ENCODE data around the gene TRANK1. TPM values are rescaled to one million over a fixed set of nuclear protein-coding genes. Genes with fewer than 3 reads are reported as not detected.

TRANK1 gene
- total and polyA plus RNA-seq, 2 of the 8 experiments (the other 6 are each of a cell fraction or from before 2014, with no cell fraction given): 2.9 to 8.8 TPM

DNA sequence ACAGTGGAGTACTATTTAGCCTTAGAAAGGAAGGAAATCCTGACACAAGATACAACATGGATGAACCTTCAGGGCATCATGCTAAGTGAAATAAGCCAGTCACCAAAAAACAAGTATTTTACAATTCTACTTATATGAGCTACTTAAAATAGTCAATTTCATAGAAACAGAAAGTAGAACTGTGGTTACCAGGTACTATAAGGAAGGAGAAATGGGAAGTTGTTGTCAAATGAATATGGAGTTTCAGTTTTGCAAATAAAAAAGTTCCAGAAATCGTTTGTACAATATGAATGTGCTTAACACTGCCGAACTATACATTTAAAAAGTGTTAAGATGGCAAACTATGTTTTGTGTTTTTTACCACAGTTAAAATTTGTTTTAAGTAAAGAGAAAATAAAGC is 26.8 kb downstream of the TRANK1 start:
- H3K18ac ChIP-seq (ENCODE audit: extremely low read depth, low read length): no peak overlapping the region
- H3K4ac ChIP-seq (replicated peaks; ENCODE audit: insufficient read length, low read depth, low read length): no peak overlapping the region
- no peak overlapping the region for H2BK120ac ChIP-seq (replicated peaks; ENCODE audit: low read depth, low read length)
- no peaks in the 10 kb centered on the region for H3K9me3 ChIP-seq (ENCODE audit: insufficient read depth in 2 of 2, low read depth in 1 of 2, low read length in 1 of 2)
- no peak overlapping the region for H4K8ac ChIP-seq (ENCODE audit: extremely low read depth, insufficient read depth, low read length)
- no peak overlapping the region for H3K4me3 ChIP-seq (ENCODE audit: extremely low read depth in 1 of 4, insufficient read depth in 2 of 4, low read depth in 3 of 4, low read length in 4 of 4)
- no peak overlapping the region for H2AFZ ChIP-seq (ENCODE audit: low read length)
- no peak overlapping the region for H2BK12ac ChIP-seq (ENCODE audit: low read depth, low read length)
- ChIA-PET POLR2A (ENCODE audit: partially characterized antibody) (interaction anchor here (0.6 kb wide), 1 partner anchor 296 kb away, joined by 5 read pairs; no protein-coding TSS in a partner anchor), CTCF (ENCODE audit: partially characterized antibody) (interaction anchor here (1.0 to 2.8 kb wide), 3 partner anchors 10 to 40 kb away, joined by 3 to 14 read pairs (median 4); no protein-coding TSS in a partner anchor)
- H3K23me2 ChIP-seq (ENCODE audit: low read depth, low read length): no peaks in the 10 kb centered on the region
- TF ChIP-seq RXRA (IDR thresholded peaks at IDR 0.05; ENCODE audit: insufficient read depth, low read depth, low read length): no peak
- TF ChIP-seq POU5F1 (IDR thresholded peaks at IDR 0.05; ENCODE audit: low read depth, low read length): no peak
- no peak for TF ChIP-seq SIRT6 (IDR thresholded peaks at IDR 0.05; ENCODE audit: low read length)
- no peak for TF ChIP-seq NRF1 (IDR thresholded peaks at IDR 0.05; ENCODE audit: low read depth, low read length)
- TF ChIP-seq HDAC6 (IDR thresholded peaks at IDR 0.05; ENCODE audit: low read depth, low read length): no peak
- TF ChIP-seq CHD2 (IDR thresholded peaks at IDR 0.05; ENCODE audit: low read length): no peak
- TF ChIP-seq POLR2AphosphoS5 (IDR thresholded peaks at IDR 0.05; ENCODE audit: low read depth, low read length): no peak
- no peak for TF ChIP-seq GABPA (IDR thresholded peaks at IDR 0.05; ENCODE audit: borderline replicate concordance, insufficient read depth, low read length)
- no peak for TF ChIP-seq CTBP2 (IDR thresholded peaks at IDR 0.05; ENCODE audit: borderline replicate concordance, insufficient read depth, insufficient read length, low read length)
- DNase-seq (ENCODE audit: low read depth in 1 of 2, low spot score in 2 of 2): no peak
- H3K27ac ChIP-seq (ENCODE audit: low read depth, low read length): no peak overlapping the region
- H4K5ac ChIP-seq (ENCODE audit: insufficient read length, low read depth, low read length): no peak overlapping the region
- H3K9ac ChIP-seq (replicated peaks in 1 of 4; ENCODE audit: extremely low read depth in 1 of 4, low read depth in 3 of 4, low read length in 3 of 4): no peak overlapping the region
- H3K23ac ChIP-seq (ENCODE audit: insufficient read length): no peak overlapping the region
- H2BK20ac ChIP-seq (ENCODE audit: low read length): no peak overlapping the region
- H3K36me3 ChIP-seq (ENCODE audit: control insufficient read depth in 2 of 4, insufficient read depth in 4 of 4, low read length in 3 of 4): no peaks in the 10 kb centered on the region
- no peak overlapping the region for H3K4me2 ChIP-seq (ENCODE audit: insufficient read depth in 1 of 2, low read depth in 2 of 2, low read length in 2 of 2)
- no peak overlapping the region for H3K56ac ChIP-seq (replicated peaks; ENCODE audit: insufficient read length, low read depth, low read length)
- H3K4me1 ChIP-seq (replicated peaks in 1 of 4; ENCODE audit: control insufficient read depth in 3 of 4, insufficient read depth in 4 of 4, low read length in 3 of 4): no peaks in the 10 kb centered on the region
- no peak overlapping the region for H2BK5ac ChIP-seq (ENCODE audit: low read depth, low read length)
- H3K79me1 ChIP-seq (ENCODE audit: low read depth, low read length): no peaks in the 10 kb centered on the region
- no peaks in the 10 kb centered on the region for H4K20me1 ChIP-seq (replicated peaks in 1 of 2; ENCODE audit: control insufficient read depth in 1 of 2, insufficient read depth in 2 of 2, low read length in 2 of 2)
- WGBS, 2 experiments (ENCODE audit: extremely low coverage in 1 of 2, insufficient coverage in 1 of 2, insufficient read length in 1 of 2, insufficient replicate concordance in 2 of 2, low coverage in 1 of 2, low lambda C conversion rate in 2 of 2, missing lambda C conversion rate in 1 of 2): 81% methylated on average over 2 of the region's 2 CpGs; no CpG with 5 or more reads in 1 of the 2 experiments
- no peaks in the 10 kb centered on the region for H3K79me2 ChIP-seq (ENCODE audit: control insufficient read depth in 1 of 2, insufficient read depth in 2 of 2, low read length in 2 of 2)
- H2AK5ac ChIP-seq (ENCODE audit: low read depth, low read length): no peak overlapping the region
- FAIRE-seq: no peak
- no peak overlapping the region for H2BK15ac ChIP-seq (ENCODE audit: low read length)
- no peaks in the 10 kb centered on the region for H3K27me3 ChIP-seq (replicated peaks in 1 of 4; ENCODE audit: control insufficient read depth in 3 of 4, extremely low read depth in 1 of 4, insufficient read depth in 3 of 4, low read length in 3 of 4)
- H4K91ac ChIP-seq (replicated peaks; ENCODE audit: insufficient read length, low read length): no peak overlapping the region
- H3K14ac ChIP-seq (ENCODE audit: insufficient read length): no peak overlapping the region

Measured in H1 (cell line).